Tibial nerve (tissue), 4 donors: Measurements from ENCODE around the gene CMIP.

Experiments
- CTCF ChIP-seq, 5 experiments: fragments of 200-600 bp in 3 of 5; fragments of 450-650 bp in 2 of 5; sonication (generic) in 3 of 5; IDR thresholded peaks; one replicate each; pipeline ENCODE4 v1.5.1; 2016 to 2019; ENCODE audit warnings: antibody characterized with exemption in 5 of 5, mild to moderate bottlenecking in 3 of 5, moderate library complexity in 2 of 5
- EP300 ChIP-seq, 2 donors: sonication (generic); formaldehyde crosslinking; IDR thresholded peaks; one replicate each; pipeline ENCODE4 v1.6.1; 2017; ENCODE audit warnings: antibody characterized with exemption in 2 of 2, mild to moderate bottlenecking in 1 of 2
- POLR2A ChIP-seq, 2 donors: fragments of 450-650 bp; IDR thresholded peaks; one replicate each; pipeline ENCODE4 v1.6.1; 2017; ENCODE audit warnings: antibody characterized with exemption in 2 of 2, mild to moderate bottlenecking in 2 of 2, moderate library complexity in 2 of 2

- no peak for TF ChIP-seq POLR2A (IDR thresholded peaks at IDR 0.05)
- no peak for TF ChIP-seq CTCF (IDR thresholded peaks at IDR 0.05)
- no peak for TF ChIP-seq EP300 (IDR thresholded peaks at IDR 0.05)
Measured at GRCh38 chr16:81589975-81590650, 145.5 kb downstream of the CMIP start.
